ENCODE data around the gene RERE.
A peak's percentile ranks its signal among the peaks of the same experiment; 100 is the strongest.

RERE gene

GRCh38 chr1:8423269-8423691, 394.2 kb downstream of the RERE start (continued):
- TF ChIP-seq TCF7L2 (IDR thresholded peaks at IDR 0.05; ENCODE audit: borderline replicate concordance, low read depth, low read length), result no peak
- TF ChIP-seq ZBTB11 (tag by site-specific recombination; conservative IDR thresholded peaks at IDR 0.05; ENCODE audit: low read depth), result peak; percentile 76
- TF ChIP-seq ZNF513 (tag by site-specific recombination; IDR thresholded peaks at IDR 0.05), result no peak
- no peak for TF ChIP-seq ZNF473 (tag by site-specific recombination; IDR thresholded peaks at IDR 0.05)
- TF ChIP-seq ZNF16 (tag by site-specific recombination; IDR thresholded peaks at IDR 0.05; ENCODE audit: low read depth), result no peak
- no peak for TF ChIP-seq PRDM6 (tag by site-specific recombination; IDR thresholded peaks at IDR 0.05)
- TF ChIP-seq, protein P1, sequence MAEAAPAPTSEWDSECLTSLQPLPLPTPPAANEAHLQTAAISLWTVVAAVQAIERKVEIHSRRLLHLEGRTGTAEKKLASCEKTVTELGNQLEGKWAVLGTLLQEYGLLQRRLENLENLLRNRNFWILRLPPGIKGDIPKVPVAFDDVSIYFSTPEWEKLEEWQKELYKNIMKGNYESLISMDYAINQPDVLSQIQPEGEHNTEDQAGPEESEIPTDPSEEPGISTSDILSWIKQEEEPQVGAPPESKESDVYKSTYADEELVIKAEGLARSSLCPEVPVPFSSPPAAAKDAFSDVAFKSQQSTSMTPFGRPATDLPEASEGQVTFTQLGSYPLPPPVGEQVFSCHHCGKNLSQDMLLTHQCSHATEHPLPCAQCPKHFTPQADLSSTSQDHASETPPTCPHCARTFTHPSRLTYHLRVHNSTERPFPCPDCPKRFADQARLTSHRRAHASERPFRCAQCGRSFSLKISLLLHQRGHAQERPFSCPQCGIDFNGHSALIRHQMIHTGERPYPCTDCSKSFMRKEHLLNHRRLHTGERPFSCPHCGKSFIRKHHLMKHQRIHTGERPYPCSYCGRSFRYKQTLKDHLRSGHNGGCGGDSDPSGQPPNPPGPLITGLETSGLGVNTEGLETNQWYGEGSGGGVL (tag by site-specific recombination; IDR thresholded peaks at IDR 0.05), result peak; percentile 56
- no peak for TF ChIP-seq ZNF596 (tag by site-specific recombination; IDR thresholded peaks at IDR 0.05)
- no peak for TF ChIP-seq KLF17 (tag by site-specific recombination; IDR thresholded peaks at IDR 0.05)
- TF ChIP-seq, protein P2, sequence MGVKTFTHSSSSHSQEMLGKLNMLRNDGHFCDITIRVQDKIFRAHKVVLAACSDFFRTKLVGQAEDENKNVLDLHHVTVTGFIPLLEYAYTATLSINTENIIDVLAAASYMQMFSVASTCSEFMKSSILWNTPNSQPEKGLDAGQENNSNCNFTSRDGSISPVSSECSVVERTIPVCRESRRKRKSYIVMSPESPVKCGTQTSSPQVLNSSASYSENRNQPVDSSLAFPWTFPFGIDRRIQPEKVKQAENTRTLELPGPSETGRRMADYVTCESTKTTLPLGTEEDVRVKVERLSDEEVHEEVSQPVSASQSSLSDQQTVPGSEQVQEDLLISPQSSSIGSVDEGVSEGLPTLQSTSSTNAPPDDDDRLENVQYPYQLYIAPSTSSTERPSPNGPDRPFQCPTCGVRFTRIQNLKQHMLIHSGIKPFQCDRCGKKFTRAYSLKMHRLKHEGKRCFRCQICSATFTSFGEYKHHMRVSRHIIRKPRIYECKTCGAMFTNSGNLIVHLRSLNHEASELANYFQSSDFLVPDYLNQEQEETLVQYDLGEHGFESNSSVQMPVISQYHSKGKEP (tag by site-specific recombination; IDR thresholded peaks at IDR 0.05), result no peak
- TF ChIP-seq ZBTB8A (tag by site-specific recombination; IDR thresholded peaks at IDR 0.05), result peak; percentile 21
- TF ChIP-seq ZIC2 (tag by site-specific recombination; IDR thresholded peaks at IDR 0.05), result peak; percentile 29; the same call in 1 of the 2 replicates
- TF ChIP-seq ZFP69B (tag by site-specific recombination; IDR thresholded peaks at IDR 0.05), result no peak
- no peak for TF ChIP-seq ZNF701 (tag by site-specific recombination; IDR thresholded peaks at IDR 0.05)
- TF ChIP-seq ZNF529 (tag by site-specific recombination; IDR thresholded peaks at IDR 0.05; ENCODE audit: insufficient replicate concordance), result no peak
- no peak for TF ChIP-seq ZXDB (tag by site-specific recombination; IDR thresholded peaks at IDR 0.05)
- peak; percentile 11; the same call in 1 of the 2 replicates for TF ChIP-seq ZNF341 (tag by site-specific recombination; IDR thresholded peaks at IDR 0.05; ENCODE audit: low read depth)
- peak; percentile 78; the same call in 1 of the 2 replicates for TF ChIP-seq ZBTB20 (tag by site-specific recombination; IDR thresholded peaks at IDR 0.05)
- TF ChIP-seq ZNF561 (tag by site-specific recombination; IDR thresholded peaks at IDR 0.05; ENCODE audit: borderline replicate concordance), result no peak
- TF ChIP-seq SCRT2 (tag by site-specific recombination; IDR thresholded peaks at IDR 0.05), result peak; percentile 36; the same call in 1 of the 2 replicates
- peak; percentile 48 for TF ChIP-seq ZNF76 (tag by site-specific recombination; IDR thresholded peaks at IDR 0.05; ENCODE audit: borderline replicate concordance, low read depth)
- TF ChIP-seq, protein P3, sequence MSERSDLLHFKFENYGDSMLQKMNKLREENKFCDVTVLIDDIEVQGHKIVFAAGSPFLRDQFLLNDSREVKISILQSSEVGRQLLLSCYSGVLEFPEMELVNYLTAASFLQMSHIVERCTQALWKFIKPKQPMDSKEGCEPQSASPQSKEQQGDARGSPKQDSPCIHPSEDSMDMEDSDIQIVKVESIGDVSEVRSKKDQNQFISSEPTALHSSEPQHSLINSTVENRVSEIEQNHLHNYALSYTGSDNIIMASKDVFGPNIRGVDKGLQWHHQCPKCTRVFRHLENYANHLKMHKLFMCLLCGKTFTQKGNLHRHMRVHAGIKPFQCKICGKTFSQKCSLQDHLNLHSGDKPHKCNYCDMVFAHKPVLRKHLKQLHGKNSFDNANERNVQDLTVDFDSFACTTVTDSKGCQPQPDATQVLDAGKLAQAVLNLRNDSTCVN (tag by site-specific recombination; optimal IDR thresholded peaks at IDR 0.05), result peak; percentile 59
- 0 out of 2 replicates have a peak, but pooled peaks have one; percentile 21 for TF ChIP-seq PRDM1 (tag by site-specific recombination; IDR thresholded peaks at IDR 0.05)
- TF ChIP-seq ZBTB48 (tag by site-specific recombination; IDR thresholded peaks at IDR 0.05), result peak; percentile 27; the same call in 1 of the 2 replicates

Measured in HEK293 (cell line).